ENCODE results near the gene PLEKHH2.

PLEKHH2 gene

DNA sequence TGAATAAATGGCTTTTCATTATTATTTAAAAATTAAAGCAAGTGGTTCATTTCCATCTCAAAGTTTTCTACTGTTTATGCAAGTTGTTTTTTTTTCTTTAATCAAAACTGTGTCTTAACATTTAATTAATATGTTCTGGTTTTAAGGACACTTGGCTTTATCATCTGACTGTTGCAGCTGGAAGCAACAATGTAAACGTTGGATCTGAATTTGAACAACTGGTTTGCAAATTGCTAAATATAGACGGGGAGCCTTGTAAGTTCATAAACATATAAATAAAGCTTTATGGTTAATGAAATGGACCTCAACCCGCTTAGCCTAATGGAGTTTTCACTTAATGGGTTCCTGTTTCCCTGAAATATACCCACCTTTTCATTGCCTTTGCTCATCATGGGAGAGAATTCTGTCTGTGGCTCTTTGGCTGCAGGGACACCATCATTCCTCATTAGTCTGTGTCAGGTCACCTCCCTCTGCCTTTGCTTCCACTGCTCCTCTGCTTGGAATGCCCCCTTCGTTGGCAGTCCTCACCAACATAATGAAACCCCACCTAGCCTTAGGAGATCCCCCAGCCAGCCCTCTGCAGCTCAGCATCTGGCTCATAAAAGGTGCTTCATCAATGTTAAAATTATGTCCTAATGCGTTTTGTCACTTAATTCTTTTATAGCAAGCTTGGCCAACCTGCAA, 92.6 kb downstream of the PLEKHH2 start:
- DNase-seq (ENCODE audit: extremely low read depth, low read depth): no peak
- no peak overlapping the region for H3K4me3 ChIP-seq (replicated peaks; ENCODE audit: low read depth, low read length)
- TF ChIP-seq, protein P1, sequence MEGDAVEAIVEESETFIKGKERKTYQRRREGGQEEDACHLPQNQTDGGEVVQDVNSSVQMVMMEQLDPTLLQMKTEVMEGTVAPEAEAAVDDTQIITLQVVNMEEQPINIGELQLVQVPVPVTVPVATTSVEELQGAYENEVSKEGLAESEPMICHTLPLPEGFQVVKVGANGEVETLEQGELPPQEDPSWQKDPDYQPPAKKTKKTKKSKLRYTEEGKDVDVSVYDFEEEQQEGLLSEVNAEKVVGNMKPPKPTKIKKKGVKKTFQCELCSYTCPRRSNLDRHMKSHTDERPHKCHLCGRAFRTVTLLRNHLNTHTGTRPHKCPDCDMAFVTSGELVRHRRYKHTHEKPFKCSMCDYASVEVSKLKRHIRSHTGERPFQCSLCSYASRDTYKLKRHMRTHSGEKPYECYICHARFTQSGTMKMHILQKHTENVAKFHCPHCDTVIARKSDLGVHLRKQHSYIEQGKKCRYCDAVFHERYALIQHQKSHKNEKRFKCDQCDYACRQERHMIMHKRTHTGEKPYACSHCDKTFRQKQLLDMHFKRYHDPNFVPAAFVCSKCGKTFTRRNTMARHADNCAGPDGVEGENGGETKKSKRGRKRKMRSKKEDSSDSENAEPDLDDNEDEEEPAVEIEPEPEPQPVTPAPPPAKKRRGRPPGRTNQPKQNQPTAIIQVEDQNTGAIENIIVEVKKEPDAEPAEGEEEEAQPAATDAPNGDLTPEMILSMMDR (IDR thresholded peaks at IDR 0.05; ENCODE audit: low read depth, low read length, missing control alignments): no peak

DNA sequence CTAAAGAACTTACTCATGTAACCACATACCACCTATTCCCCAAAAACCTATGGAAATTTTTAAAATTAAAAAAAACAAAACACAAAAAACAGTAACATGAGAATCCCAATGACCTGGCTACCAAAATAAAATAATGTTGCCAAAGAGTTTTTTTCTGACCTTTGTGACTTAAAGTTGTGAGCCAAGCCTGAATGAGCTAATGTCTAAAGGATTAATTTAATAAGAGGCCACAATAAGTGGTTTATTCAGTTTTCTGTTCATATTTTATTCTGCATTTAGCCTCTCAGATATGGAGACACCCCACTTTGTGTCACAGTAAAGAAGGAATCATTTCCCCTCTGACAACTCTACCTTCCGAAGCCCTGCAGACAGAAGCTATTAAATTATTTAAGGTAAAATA, 94.2 kb downstream of the PLEKHH2 start:
- no peak overlapping the region for H3K4me3 ChIP-seq (replicated peaks; ENCODE audit: low read depth, low read length)
- TF ChIP-seq, protein P1 (IDR thresholded peaks at IDR 0.05; ENCODE audit: low read depth, low read length, missing control alignments): no peak
- DNase-seq (ENCODE audit: extremely low read depth, low read depth): no peak

DNA sequence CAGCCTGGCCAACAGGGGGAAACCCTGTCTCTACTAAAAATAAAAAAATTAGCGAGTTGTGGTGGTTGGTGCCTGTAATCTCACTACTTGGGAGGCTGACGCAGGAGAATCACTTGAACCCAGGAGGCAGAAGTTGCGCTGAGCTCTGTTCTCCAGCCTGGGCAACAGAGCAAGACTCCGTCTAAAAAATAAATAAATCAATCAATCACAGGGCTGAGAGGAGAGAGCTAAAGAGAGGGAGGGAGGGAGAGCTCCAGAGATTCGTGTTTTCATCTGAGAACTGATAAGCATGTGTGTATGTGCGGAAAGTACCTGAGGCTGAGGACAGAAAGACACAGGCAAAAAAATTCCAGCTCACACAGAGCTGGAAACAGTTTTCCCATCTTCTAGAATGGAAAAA, 99.6 kb downstream of the PLEKHH2 start:
- TF ChIP-seq, protein P1 (IDR thresholded peaks at IDR 0.05; ENCODE audit: low read depth, low read length, missing control alignments): no peak
- no peak overlapping the region for H3K4me3 ChIP-seq (replicated peaks; ENCODE audit: low read depth, low read length)
- DNase-seq (ENCODE audit: extremely low read depth, low read depth): no peak

DNA sequence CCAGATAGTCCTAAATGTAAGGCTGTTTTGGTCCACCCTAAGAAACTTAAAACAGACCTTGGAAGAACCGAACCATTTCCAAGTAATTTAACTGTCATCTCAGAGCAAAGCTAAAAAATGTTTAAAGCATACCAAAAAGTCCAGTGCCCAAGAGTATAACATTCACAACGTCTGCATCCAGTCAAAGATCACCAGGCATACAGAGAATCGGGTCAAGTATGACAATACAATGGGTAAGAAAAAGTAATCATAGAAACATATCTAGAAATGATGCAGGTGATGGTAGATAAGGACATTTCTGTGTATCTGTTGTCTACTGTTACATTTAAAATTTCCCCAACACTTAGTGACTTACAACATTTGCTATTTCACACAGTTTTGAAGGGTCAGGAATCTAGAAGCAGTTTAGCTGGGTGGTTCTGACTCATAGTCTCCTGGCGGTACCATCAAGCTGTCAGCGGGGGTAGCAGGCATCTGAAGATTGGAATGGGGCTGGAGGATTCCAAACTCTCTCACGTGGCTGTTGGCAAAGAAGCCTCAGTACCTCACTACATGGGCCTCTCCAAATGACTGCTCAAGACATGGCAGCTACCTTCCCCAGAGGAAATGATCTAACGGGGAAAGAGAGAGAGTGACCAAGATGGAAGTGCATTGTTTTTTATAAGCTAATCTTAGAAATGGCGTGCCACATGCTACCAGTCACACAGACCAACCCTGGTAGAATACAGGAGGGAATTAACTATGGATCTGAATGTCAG, 100.2 kb downstream of the PLEKHH2 start:
- TF ChIP-seq, protein P1 (IDR thresholded peaks at IDR 0.05; ENCODE audit: low read depth, low read length, missing control alignments): no peak
- no peak for DNase-seq (ENCODE audit: extremely low read depth, low read depth)
- H3K4me3 ChIP-seq (replicated peaks; ENCODE audit: low read depth, low read length): no peak overlapping the region

DNA sequence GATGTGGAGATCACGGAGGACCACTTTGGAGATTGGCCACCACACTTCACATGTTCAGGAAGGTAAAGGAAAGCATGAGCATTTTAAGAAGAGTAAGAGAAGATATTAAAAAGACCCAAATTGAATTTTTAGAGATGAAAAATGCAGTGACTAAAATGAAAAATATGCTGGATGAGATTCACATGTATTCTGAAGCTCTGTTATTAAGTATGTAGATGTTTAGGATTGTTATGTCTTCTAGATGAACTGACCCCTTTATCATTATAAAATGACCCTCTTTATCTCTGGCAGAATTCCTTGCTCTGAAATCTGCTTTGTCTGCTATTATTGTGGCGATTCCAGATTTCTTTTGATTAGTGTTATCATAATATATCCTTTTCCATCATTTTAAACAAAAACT, 100.8 kb downstream of the PLEKHH2 start:
- TF ChIP-seq, protein P1 (IDR thresholded peaks at IDR 0.05; ENCODE audit: low read depth, low read length, missing control alignments): no peak
- DNase-seq (ENCODE audit: extremely low read depth, low read depth): no peak
- no peak overlapping the region for H3K4me3 ChIP-seq (replicated peaks; ENCODE audit: low read depth, low read length)

DNA sequence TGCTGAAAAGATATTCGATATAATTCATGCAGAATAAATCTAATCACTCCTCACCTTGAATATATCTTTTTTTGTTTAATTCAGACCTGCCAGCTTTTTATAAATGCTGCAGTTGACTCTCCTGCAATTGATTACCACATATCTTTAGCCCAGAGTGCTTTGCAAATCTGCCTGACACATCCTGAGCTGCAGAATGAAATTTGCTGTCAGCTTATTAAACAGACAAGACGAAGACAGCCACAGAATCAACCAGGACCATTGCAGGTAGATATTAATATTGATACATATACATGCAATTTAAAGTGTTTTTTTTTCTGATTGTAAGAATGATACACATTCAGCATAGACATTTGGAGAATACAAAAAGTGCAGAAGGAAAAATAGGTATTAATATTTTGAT, 101.2 kb downstream of the PLEKHH2 start:
- DNase-seq (ENCODE audit: extremely low read depth, low read depth): no peak
- TF ChIP-seq, protein P1 (IDR thresholded peaks at IDR 0.05; ENCODE audit: low read depth, low read length, missing control alignments): no peak
- H3K4me3 ChIP-seq (replicated peaks; ENCODE audit: low read depth, low read length): no peak overlapping the region
